Hypothalamus (tissue), 51 donors: ENCODE measurements around the gene EPC1.
"Not testable (repeated sequence)": the region's sequence is repeated elsewhere in the genome, so short reads cannot be mapped to it uniquely, and the experiment has no call there.

Source experiments
- DNase-seq, 51 donors: peaks; one replicate each; lab custom pipeline; 2025; lab: John Stamatoyannopoulos, UW

EPC1 gene

GRCh38 chr10:32298075-32298812 lies 48.7 kb downstream of the EPC1 start:
- no peak for DNase-seq

GRCh38 chr10:32295027-32295426 lies 51.9 kb downstream of the EPC1 start:
- DNase-seq: no peak

DNA sequence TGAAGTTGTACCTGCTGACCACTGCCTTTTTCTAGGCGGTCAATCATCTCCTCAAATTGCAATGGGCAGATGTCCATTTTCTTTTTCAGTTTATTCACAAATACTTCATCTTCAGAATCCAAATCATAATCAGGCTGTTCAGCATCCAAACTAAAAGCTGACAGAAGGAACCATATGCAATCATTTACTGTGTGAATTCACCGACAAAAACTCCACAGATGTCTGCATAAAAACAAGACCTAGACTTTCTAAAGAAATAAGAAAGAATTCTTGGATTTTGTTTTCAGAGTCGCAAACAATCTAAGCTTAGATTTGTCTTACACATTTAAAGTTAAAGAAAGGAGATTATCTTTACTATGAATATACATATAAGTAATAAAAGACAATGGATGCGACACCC lies 53.4 kb downstream of the EPC1 start:
- no peak for DNase-seq

DNA sequence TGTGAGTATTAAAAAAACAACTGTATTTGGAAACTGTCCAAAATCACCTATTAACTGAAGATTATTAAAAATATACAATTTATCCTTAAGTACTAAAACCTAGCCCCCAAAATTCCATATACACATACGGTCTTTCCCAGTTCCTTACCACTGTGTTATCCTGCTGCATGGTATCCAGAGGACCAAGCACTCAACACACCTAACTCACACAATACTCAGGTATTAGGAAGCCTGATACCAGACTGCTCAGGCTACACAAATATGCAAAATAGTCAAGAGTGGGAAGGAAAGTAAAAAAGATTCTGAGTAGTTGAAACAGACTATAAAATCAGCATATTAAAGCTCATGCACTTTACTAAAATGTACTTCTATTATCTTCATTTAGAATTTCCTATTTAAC lies 67.2 kb downstream of the EPC1 start:
- DNase-seq: no peak

- no peak for DNase-seq
Measured at GRCh38 chr10:32273336-32273735, 73.6 kb downstream of the EPC1 start.

DNA sequence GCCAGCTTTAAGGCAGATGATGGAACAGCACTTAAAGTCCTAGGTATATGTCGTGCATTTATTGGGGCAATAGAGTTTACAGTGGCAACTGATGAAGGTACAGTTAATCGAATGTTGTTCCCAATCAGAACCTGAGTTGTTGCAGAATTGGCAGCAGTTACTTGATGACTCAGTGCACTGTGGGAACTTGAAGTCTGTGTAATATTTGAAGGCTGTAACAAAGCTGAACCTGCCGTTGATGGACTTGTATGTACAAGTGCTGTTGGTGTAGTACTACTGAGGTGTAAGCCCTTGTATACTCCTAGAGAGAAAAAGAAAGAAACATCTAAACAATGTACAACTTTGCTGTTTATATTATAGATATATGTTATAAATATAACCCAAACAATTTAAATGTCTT lies 75.3 kb downstream of the EPC1 start:
- no peak for DNase-seq

- no peak for DNase-seq
Measured at GRCh38 chr10:32269343-32270100, 77.4 kb downstream of the EPC1 start.

DNA sequence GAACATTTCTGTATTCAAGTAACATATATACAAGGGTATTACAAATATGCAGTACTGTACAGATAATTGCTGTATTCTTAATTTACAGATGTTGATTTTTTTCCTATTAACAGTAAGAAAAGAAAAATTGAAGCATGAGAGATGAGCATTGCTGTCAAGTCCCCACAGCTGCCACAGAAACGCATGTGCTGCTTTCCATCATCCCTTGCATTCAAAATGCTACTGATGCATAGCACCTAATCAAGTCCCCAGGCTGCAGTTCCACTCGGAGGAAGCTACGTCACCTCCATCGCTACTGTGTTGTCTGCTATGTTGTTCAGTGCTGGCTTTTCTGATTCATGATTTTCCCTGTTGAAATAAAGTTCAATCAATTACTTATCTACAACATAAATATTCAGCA lies 78.2 kb downstream of the EPC1 start:
- no peak for DNase-seq

GRCh38 chr10:32266979-32267378 lies 80.0 kb downstream of the EPC1 start:
- no peak for DNase-seq

DNA sequence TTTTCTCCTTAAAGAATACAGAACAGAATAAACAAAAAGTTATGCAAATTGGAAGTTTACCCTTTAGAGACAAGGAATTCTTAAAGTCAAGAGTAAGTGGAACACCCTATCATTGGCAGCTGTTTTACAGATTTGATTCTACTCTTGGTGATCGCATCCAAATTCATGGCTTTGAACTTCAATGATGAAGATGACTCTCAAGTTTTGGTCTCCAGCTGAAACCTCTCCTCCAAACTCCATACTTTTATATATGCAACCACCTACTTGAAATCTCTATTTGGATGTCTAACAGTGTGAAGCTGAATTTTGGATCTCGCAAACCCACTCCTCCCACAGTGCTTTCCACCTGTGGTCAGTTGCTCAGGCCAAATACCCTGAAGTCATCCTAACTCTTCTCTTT lies 80.4 kb downstream of the EPC1 start:
- no peak for DNase-seq

DNA sequence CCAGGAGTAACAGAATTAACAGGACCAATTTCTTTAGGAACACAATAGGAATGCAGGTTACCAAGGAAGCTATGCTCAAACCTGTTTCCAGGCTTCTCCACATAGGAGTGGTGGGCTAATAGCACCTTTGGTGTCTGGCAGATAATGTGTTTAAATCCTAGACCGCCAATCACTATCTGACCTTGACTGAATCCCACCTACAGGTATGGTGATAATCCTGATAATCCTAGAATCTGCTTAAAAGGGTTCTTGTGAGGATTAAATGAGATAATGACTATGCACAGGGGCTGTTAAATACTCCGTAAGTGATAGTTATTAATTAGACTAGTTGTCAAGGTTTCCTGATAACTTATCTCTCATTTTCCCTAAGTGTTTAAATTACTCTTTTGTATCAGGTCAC lies 81.2 kb downstream of the EPC1 start:
- no peak for DNase-seq

GRCh38 chr10:32263300-32263699 lies 83.7 kb downstream of the EPC1 start:
- no peak for DNase-seq

DNA sequence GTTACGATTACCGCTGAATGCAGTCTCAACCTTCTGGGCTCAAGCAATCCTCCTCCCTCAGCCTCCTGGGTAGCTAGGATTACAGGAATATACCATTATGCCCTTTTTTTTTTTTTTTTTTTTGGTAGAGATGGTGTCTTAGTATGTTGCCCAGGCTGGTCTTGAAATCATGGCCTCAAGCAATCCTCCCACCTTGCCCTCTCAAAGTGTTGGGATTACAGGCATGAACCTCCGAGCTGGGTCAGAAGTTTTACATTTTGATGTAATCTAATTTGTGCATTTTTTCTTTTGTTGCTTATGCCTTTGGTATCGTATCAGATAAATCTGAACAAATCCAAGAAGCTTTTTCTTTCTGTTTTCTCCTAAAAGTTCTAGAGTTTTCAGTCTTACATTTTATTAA lies 87.4 kb downstream of the EPC1 start:
- no peak for DNase-seq

GRCh38 chr10:32256613-32257437 lies 90.1 kb downstream of the EPC1 start:
- peak in 43 of 51 donors; percentile 1 to 74 (median 29) for DNase-seq

DNA sequence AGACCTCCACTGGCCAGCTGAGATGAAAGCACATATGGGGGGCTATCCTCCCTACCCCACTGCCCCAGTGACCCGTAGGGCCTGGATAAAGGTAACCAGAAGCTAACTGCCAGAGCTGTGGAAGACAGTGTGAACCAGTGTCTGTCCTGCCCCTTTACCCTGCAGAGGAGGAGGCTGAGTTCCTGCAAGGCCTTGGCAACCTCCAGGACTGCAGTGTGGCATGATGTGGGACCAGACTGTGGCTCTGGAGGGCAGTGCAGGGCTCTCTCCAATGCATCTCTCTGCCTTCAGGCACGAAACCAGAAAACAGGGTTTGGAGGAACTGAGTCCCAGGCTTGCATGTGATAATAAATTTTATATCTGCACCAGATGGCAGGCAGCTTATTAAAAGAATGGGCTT lies 93.1 kb downstream of the EPC1 start:
- no peak for DNase-seq

- DNase-seq: no peak
Measured at GRCh38 chr10:32253276-32253675, 93.7 kb downstream of the EPC1 start.

DNA sequence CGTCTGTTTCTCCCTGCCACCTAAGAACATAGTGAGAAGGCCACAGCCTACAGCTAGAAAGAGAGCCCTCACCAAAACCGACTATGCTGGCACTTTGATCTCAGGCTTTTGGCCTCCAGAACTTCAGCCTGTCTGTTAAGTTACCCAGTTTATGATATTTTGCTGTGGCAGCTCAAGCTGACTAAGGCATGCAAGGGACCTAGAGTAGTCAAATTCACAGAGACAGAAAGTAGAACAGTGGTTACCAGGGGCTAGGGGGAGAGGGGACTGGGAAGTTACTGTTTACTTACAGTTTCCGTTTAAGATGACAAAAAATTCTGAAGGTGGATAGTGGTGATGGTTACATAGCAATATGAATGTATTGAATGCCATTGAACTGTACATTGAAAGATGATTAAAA lies 96.5 kb downstream of the EPC1 start:
- not testable (repeated sequence) for DNase-seq

DNA sequence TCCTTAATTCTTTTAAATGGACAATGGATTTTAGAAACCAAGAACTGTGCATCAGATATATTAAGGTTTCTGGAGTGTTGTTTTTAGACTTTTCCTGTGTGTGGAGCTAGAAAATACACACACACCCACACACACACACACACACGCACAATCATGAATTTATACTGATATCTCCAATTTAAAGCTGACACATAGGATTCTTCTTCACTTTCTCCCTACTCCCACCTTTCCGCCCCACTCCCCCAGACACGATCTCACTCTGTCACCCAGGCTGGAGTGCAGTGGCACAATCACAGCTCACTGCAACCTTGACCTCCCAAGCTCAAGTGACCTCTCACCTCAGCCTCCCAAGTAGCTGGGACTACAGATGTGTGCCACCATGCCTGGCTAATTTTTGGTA lies 100.3 kb downstream of the EPC1 start:
- no peak for DNase-seq

- DNase-seq: no peak
Measured at GRCh38 chr10:32245760-32246159, 101.2 kb downstream of the EPC1 start.

DNA sequence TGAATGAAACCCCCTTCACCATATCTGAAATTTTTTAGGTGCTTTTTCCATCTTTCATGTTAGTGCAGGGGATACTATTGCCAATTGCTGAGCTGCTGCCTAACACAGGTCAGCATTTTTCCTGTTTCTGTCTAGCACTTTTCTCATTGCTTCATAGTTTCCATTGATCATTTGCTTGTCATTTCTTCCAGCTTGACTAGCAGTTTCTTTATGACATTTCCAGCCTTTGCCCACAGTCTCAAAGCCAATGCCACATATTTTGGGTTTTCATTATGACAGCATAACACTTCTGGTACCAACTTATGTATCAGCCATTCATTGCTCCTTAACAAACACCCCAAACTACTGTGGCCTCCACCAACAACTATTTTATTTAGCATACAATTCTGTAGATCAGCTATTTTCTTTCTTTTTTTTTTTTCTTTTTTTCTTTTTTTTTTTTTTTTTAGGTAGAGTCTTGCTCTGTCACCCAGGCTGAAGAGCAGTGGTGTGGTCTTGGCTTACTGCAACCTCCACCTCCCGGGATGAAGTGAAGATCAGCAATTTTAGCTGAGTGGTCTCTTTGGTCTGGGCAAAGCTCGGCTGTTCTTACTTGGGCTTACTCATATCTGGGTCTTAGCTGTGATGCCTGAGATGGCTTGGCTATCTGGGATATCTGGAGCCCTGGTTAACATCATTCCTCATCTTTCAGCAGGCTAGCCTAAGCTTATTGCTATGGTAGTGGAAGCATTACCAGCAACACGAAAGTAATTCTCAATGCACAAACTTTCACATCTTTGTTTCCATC lies 102.3 kb downstream of the EPC1 start:
- no peak for DNase-seq

GRCh38 chr10:32244011-32244410 lies 102.9 kb downstream of the EPC1 start:
- no peak for DNase-seq
